Stomach (tissue), 9 donors: ENCODE data around the gene RAB36. TPM values are rescaled to one million over a fixed set of nuclear protein-coding genes. Genes with fewer than 3 reads are reported as not detected.

ENCODE experiments used
- DNase-seq, 2 donors: peaks; one replicate each; pipeline versions ENCODE4 v3.0.0 to v3.0.0-alpha.2; 2013 to 2019
- H3K27ac ChIP-seq, 5 donors: fragments of 200-600 bp in 4 of 5; sonication (generic) in 4 of 5; one replicate each; pipeline ENCODE4 v1.5.1; 2013 to 2019; ENCODE audit warnings: mild to moderate bottlenecking in 1 of 5, moderate library complexity in 1 of 5
- H3K27me3 ChIP-seq, 3 donors: fragments of 200-600 bp; sonication (generic); one replicate each; pipeline ENCODE4 v1.5.1; 2017 to 2019; ENCODE audit warnings: mixed run types in 1 of 3
- H3K36me3 ChIP-seq, 4 donors: fragments of 200-600 bp; sonication (generic); 1 replicate in 3 of 4; 2 replicates in 1 of 4; pipeline ENCODE4 v1.5.1; 2016 to 2019
- H3K4me1 ChIP-seq, 4 donors: fragments of 200-600 bp; sonication (generic); one replicate each; pipeline ENCODE4 v1.5.1; 2016 to 2019
- H3K4me3 ChIP-seq, 4 donors: fragments of 200-600 bp; sonication (generic) in 3 of 4; one replicate each; pipeline ENCODE4 v1.5.1; 2016 to 2019; ENCODE audit warnings: mild to moderate bottlenecking in 1 of 4
- H3K9me3 ChIP-seq, 4 donors: fragments of 200-600 bp; sonication (generic); one replicate each; pipeline ENCODE4 v1.5.1; 2016 to 2019
- CTCF ChIP-seq, 7 experiments: fragments of 450-650 bp in 4 of 7; fragments of 200-600 bp in 3 of 7; sonication (generic) in 3 of 7; IDR thresholded peaks; one replicate each; pipeline ENCODE4 v1.5.1; 2016 to 2019; ENCODE audit warnings: antibody characterized with exemption in 7 of 7, control low read depth in 2 of 7, mild to moderate bottlenecking in 1 of 7
- EP300 ChIP-seq: sonication (generic); formaldehyde crosslinking; IDR thresholded peaks from one replicate; pipeline ENCODE4 v1.6.1; 2017; ENCODE audit warnings: antibody characterized with exemption
- POLR2A ChIP-seq, 4 donors: fragments of 450-650 bp; IDR thresholded peaks; one replicate each; pipeline ENCODE4 v1.6.1; 2016; ENCODE audit warnings: antibody characterized with exemption in 4 of 4, control low read depth in 2 of 4, mild to moderate bottlenecking in 1 of 4, moderate library complexity in 1 of 4
- POLR2AphosphoS5 ChIP-seq, 3 donors: sonication (generic); formaldehyde crosslinking; IDR thresholded peaks; one replicate each; pipeline ENCODE4 v1.6.1; 2016; ENCODE audit warnings: antibody characterized with exemption in 3 of 3
- WGBS, 5 donors: extraction: QIAGEN DNeasy Blood & Tissue Kit in 3 of 5; methylation state at CpG; one replicate each; pipeline versions ENCODE4 v1.1.5 to v1.1.7; 2013 to 2018; 5-methylcytosine and 5-hydroxymethylcytosine counted together
- intact Hi-C: fragments of 100-400 bp; cut with DNase I; formaldehyde crosslinking; loops from one replicate; pipeline ENCODE4 v1.15.1; 2023; ENCODE audit warnings: low total_unique reads
- polyA plus RNA-seq, 3 donors: library from polyadenylated mRNA; stranded (reverse); fragments of 200-250 nt; gene quantifications; one replicate each; pipeline ENCODE4 v1.2.3, GENCODE V29; 2013
- total RNA-seq, 5 donors: library from RNA; depleted of rRNA; stranded (reverse); fragments of >200 nt; gene quantifications; one replicate each; pipeline versions ENCODE4 v1.1.0 to v1.2.3, GENCODE V29; 2014 to 2016
- donor health status: healthy with polysubstance abuse.
- donor health status: Bipolar disorder and iron deficiency.
- donor health status: healthy.

RAB36 gene
- total and polyA plus RNA-seq, 8 donors: 0.58 to 7.6 (median 1.6) TPM; not detected in 1

- DNase-seq: no peak
- Histone ChIP-seq H3K27ac (peak overlapping the region; percentile 69 to 85 (median 77)), H3K4me3 (no peak overlapping the region), H3K9me3 (no peaks in the 10 kb centered on the region), H3K36me3 (no peaks in the 10 kb centered on the region), H3K27me3 (no peaks in the 10 kb centered on the region), H3K4me1 (peaks cover 26 to 80% (median 50%) of the 10 kb centered on the region in 4 donors)
- TF ChIP-seq CTCF (IDR thresholded peaks at IDR 0.05) (no peak), EP300 (no peak), POLR2AphosphoS5 (IDR thresholded peaks at IDR 0.05) (no peak), POLR2A (IDR thresholded peaks at IDR 0.05) (no peak)
- WGBS, 5 donors: 88 to 96% (median 93%) methylated on average over 5 of the region's 5 CpGs
- intact Hi-C loops: no loop called here
Observed at GRCh38 chr22:23105304-23105703, 40.0 kb upstream of the RAB36 start.

- TF ChIP-seq CTCF (IDR thresholded peaks at IDR 0.05): no peak
- TF ChIP-seq POLR2AphosphoS5 (IDR thresholded peaks at IDR 0.05): no peak
- no peak for TF ChIP-seq EP300
- TF ChIP-seq POLR2A (IDR thresholded peaks at IDR 0.05): no peak
- Histone ChIP-seq H3K4me1 (peaks cover 20 to 74% (median 44%) of the 10 kb centered on the region in 4 donors), H3K36me3 (no peaks in the 10 kb centered on the region), H3K27me3 (no peaks in the 10 kb centered on the region), H3K27ac (peak overlapping the region; percentile 69 to 85 (median 77)), H3K4me3 (no peak overlapping the region), H3K9me3 (no peaks in the 10 kb centered on the region)
- WGBS, 5 donors: 49 to 70% (median 56%) methylated on average over 5 of the region's 5 CpGs
- intact Hi-C loops: no loop called here
- DNase-seq: no peak
Observed at GRCh38 chr22:23105919-23106318, 39.4 kb upstream of the RAB36 start.

- intact Hi-C loops: no loop called here
- Histone ChIP-seq H3K4me3 (no peak overlapping the region), H3K4me1 (peaks cover 19 to 70% (median 43%) of the 10 kb centered on the region in 4 donors), H3K36me3 (no peaks in the 10 kb centered on the region), H3K9me3 (no peaks in the 10 kb centered on the region), H3K27ac (peak overlapping the region; percentile 69 to 85 (median 77)), H3K27me3 (no peaks in the 10 kb centered on the region)
- TF ChIP-seq EP300 (no peak), POLR2A (IDR thresholded peaks at IDR 0.05) (no peak), POLR2AphosphoS5 (IDR thresholded peaks at IDR 0.05) (peak in 2 of 3 donors; percentile 59 to 65), CTCF (IDR thresholded peaks at IDR 0.05) (no peak)
- DNase-seq: peak in 1 of 2 donors; percentile 95
- 18 to 72% (median 39%) methylated on average over 4 of the region's 4 CpGs for WGBS, 5 donors
Observed at GRCh38 chr22:23106344-23106743, 38.9 kb upstream of the RAB36 start.

GRCh38 chr22:23106906-23107367 lies 38.3 kb upstream of the RAB36 start:
- 27 to 54% (median 35%) methylated on average over 7 to 8 of the region's 8 CpGs for WGBS, 5 donors

More at GRCh38 chr22:23106906-23107367, 38.3 kb upstream of the RAB36 start:
- intact Hi-C loops: no loop called here
- H3K4me1 ChIP-seq: peaks cover 19 to 64% (median 41%) of the 10 kb centered on the region in 4 donors
- peak; percentile 70 to 93 for DNase-seq
- no peaks in the 10 kb centered on the region for H3K27me3 ChIP-seq
- no peak overlapping the region for H3K4me3 ChIP-seq
- no peaks in the 10 kb centered on the region for H3K36me3 ChIP-seq
- no peaks in the 10 kb centered on the region for H3K9me3 ChIP-seq
- peak overlapping the region; percentile 69 to 85 (median 77) for H3K27ac ChIP-seq
- TF ChIP-seq POLR2AphosphoS5 (IDR thresholded peaks at IDR 0.05) (peak; percentile 18 to 68 (median 49)), POLR2A (IDR thresholded peaks at IDR 0.05) (no peak)
